MCF 10A (cell line): ENCODE measurements around the gene GP9. TPM values are rescaled to one million over a fixed set of nuclear protein-coding genes. Genes with fewer than 3 reads are reported as not detected.

ENCODE experiments used
- BruUV-seq: library from RNA; stranded (reverse); fragments of 400-500 nt; replicated peaks from 2 replicates; lab custom pipeline; 2021; lab: Mats Ljungman, UMichigan
- CTCF ChIA-PET: fragments of 300-600 bp; sonication (Branson Sonifier 250); formaldehyde crosslinking; extraction: SDS; loops from one replicate; lab custom pipeline; 2021; ENCODE audit warnings: antibody characterized with exemption, inconsistent platforms; lab: Yijun Ruan, JAX
- POLR2A ChIA-PET: fragments of 300-600, 350-650 bp; sonication (Branson Sonifier 250); formaldehyde crosslinking; extraction: SDS; loops from one replicate; lab custom pipeline; 2020; ENCODE audit warnings: antibody characterized with exemption, inconsistent platforms; lab: Yijun Ruan, JAX
- DNase-seq: peaks from one replicate; pipeline ENCODE4 v3.0.0-alpha.2; 2018; ENCODE audit not compliant: unreplicated experiment
- H3K27ac Mint-ChIP-seq: one replicate; pipeline ENCODE4 v1.8.0; 2022; ENCODE audit warnings: mild to moderate bottlenecking, low read depth, mixed read lengths; ENCODE audit not compliant: unreplicated experiment
- H3K27me3 Mint-ChIP-seq: one replicate; pipeline ENCODE4 v1.8.0; 2022; ENCODE audit warnings: mixed read lengths; ENCODE audit not compliant: insufficient read depth, unreplicated experiment
- H3K36me3 Mint-ChIP-seq: one replicate; pipeline ENCODE4 v1.8.0; 2022; ENCODE audit warnings: mild to moderate bottlenecking, moderate library complexity, mixed read lengths; ENCODE audit not compliant: insufficient read depth, unreplicated experiment
- H3K4me1 Mint-ChIP-seq: one replicate; pipeline ENCODE4 v1.8.0; 2022; ENCODE audit warnings: mixed read lengths; ENCODE audit not compliant: insufficient read depth, unreplicated experiment
- H3K4me3 Mint-ChIP-seq: one replicate; pipeline ENCODE4 v1.8.0; 2022; ENCODE audit warnings: mild to moderate bottlenecking, moderate library complexity, mixed read lengths; ENCODE audit not compliant: unreplicated experiment
- H3K9me3 Mint-ChIP-seq: one replicate; pipeline ENCODE4 v1.8.0; 2022; ENCODE audit warnings: mixed read lengths; ENCODE audit not compliant: unreplicated experiment
- intact Hi-C: fragments of 100-400 bp; cut with micrococcal nuclease; formaldehyde crosslinking; loops from 2 replicates; pipeline ENCODE4 v1.14.1; 2022
- total RNA-seq: library from RNA; stranded (reverse); gene quantifications from 2 replicates; pipeline ENCODE4 v1.2.3, GENCODE V29; 2022
- TF ChIP-seq, protein P1 (sequence below): fragments of 200-600 bp; IDR thresholded peaks from one replicate; pipeline ENCODE4 v1.8.0; 2022; ENCODE audit warnings: antibody characterized with exemption, mild to moderate bottlenecking; ENCODE audit not compliant: unreplicated experiment

GP9 gene
- total RNA-seq, 1 experiment from 2014 or later: not detected

DNA sequence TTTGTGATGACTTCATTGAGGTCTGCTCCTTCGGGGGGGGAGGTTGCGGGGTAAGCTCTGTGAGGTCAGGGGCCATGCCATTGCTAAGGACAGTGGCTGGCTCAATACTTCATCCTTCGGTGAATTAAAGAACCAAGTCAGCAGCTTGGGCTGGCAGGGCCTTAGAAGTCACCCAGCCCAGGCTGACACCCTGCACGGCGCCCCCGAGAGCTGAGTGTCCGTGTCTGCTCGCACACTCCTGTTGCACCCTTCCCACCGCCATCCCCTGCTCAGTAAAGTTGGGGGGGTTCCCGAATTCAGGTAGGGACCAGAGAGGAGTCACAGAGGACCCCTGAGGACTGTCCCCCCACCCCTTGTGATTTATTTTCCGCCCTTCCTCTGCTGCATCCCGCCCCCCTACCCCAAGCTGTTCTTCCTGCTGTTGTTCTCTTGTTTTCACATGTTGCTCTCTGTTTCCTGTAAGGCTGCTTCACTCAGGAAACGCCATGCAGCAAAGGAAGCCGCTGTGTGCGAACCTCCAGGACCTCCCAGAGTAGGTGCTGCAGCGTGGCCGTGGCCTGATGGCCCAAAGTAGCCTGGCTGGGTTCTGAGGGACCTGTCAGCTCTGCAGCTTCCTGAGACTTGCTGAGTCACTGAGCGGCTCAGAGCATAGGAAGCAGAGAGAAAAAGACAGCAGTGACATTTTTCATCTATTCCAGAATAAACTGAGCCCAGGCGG lies 45.0 kb upstream of the GP9 start:
- ChIA-PET POLR2A (interaction anchor here (2.0 kb wide), 1 partner anchor 11 kb away, joined by 6 read pairs; no protein-coding TSS in a partner anchor), CTCF (interaction anchor here (0.5 to 4.6 kb wide), 9 partner anchors 8 to 287 kb away, joined by 3 to 27 read pairs (median 4); no protein-coding TSS in a partner anchor)
- intact Hi-C loops: loop anchor here (2.0 kb wide), 1 partner anchor 45 kb away; no protein-coding TSS in a partner anchor
- Mint-ChIP-seq H3K4me1 (no peaks in the 10 kb centered on the region), H3K4me3 (no peak overlapping the region), H3K27ac (no peak overlapping the region), H3K27me3 (no peaks in the 10 kb centered on the region), H3K9me3 (no peaks in the 10 kb centered on the region), H3K36me3 (no peaks in the 10 kb centered on the region)
- BruUV-seq: no TSS peak
- DNase-seq: no peak
- TF ChIP-seq, protein P1, sequence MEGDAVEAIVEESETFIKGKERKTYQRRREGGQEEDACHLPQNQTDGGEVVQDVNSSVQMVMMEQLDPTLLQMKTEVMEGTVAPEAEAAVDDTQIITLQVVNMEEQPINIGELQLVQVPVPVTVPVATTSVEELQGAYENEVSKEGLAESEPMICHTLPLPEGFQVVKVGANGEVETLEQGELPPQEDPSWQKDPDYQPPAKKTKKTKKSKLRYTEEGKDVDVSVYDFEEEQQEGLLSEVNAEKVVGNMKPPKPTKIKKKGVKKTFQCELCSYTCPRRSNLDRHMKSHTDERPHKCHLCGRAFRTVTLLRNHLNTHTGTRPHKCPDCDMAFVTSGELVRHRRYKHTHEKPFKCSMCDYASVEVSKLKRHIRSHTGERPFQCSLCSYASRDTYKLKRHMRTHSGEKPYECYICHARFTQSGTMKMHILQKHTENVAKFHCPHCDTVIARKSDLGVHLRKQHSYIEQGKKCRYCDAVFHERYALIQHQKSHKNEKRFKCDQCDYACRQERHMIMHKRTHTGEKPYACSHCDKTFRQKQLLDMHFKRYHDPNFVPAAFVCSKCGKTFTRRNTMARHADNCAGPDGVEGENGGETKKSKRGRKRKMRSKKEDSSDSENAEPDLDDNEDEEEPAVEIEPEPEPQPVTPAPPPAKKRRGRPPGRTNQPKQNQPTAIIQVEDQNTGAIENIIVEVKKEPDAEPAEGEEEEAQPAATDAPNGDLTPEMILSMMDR: no peak

DNA sequence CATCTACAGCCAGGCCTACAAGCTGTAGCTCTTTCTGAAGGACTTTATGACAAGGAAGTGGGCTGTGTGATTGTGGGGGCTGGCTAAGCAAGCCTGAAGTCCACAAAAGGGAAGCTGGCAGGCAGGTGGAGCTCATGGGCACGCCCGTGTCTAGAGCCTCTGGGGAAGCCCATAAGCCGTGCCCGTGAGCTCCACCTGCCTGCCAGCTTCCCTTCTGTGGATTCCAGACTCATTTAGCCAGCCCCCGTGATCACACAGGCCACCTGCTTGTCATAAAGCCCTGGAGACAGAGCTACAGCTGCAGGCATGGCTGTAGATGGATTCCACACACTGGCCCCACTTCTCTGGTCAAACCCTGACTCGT lies 44.2 kb upstream of the GP9 start:
- Mint-ChIP-seq H3K27ac (no peak overlapping the region), H3K27me3 (no peaks in the 10 kb centered on the region), H3K36me3 (no peaks in the 10 kb centered on the region), H3K4me3 (no peak overlapping the region), H3K4me1 (no peaks in the 10 kb centered on the region), H3K9me3 (no peaks in the 10 kb centered on the region)
- intact Hi-C loops: loop anchor here (2.0 kb wide), 1 partner anchor 46 kb away; no protein-coding TSS in a partner anchor
- ChIA-PET POLR2A (interaction anchor here (0.5 to 2.0 kb wide), 3 partner anchors 10 to 145 kb away, joined by 3 to 6 read pairs (median 3); no protein-coding TSS in a partner anchor), CTCF (interaction anchor here (0.7 to 4.6 kb wide), 9 partner anchors 9 to 300 kb away, joined by 3 to 27 read pairs (median 4); no protein-coding TSS in a partner anchor)
- TF ChIP-seq, protein P1: no peak
- DNase-seq: peak; percentile 25
- BruUV-seq: no TSS peak

DNA sequence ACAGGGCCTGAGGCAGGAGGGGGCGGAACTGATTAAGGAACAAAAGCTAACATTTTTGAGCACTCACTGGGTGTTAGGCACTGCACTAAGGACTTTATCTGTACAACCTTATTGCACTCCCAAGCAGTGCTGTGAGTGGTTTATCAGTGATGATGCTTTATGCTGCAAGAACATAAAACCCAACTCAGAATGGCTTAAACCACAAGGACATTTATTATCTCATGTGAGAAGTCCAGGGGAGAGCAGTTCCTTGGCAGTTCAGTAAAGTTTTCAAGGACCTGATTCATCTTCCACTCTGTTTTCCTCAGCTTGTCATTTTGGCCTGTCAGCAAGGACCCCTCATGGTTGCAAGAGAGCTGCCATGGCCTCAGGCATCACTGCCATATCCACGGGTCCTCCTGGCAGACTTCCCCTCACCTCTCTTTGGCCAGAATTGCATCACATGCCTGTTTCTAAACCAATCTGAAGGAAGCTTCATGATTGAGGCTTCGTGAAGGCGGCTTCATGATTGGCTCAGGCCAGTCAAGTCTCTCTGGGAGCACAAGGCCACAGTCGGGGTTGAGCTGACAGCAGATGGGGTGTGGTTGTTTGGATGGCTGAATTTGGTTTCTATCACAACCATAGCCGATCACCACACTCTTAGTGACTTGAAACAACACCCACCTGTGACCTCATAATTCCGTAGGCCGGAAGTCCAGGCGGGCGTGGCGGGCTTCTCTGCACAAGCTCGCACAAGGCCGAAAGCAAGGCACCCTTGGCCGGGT lies 43.7 kb upstream of the GP9 start:
- CTCF ChIA-PET: interaction anchor here (0.7 to 4.6 kb wide), 9 partner anchors 10 to 300 kb away, joined by 3 to 27 read pairs (median 4); no protein-coding TSS in a partner anchor
- intact Hi-C loops: loop anchor here (2.0 kb wide), 1 partner anchor 46 kb away; no protein-coding TSS in a partner anchor
- no TSS peak for BruUV-seq
- DNase-seq: no peak
- POLR2A ChIA-PET: interaction anchor here (0.5 to 2.0 kb wide), 4 partner anchors 9 to 144 kb away, joined by 3 to 6 read pairs (median 3); no protein-coding TSS in a partner anchor
- no peaks in the 10 kb centered on the region for H3K36me3 Mint-ChIP-seq
- TF ChIP-seq, protein P1: no peak
- no peak overlapping the region for H3K4me3 Mint-ChIP-seq
- no peaks in the 10 kb centered on the region for H3K9me3 Mint-ChIP-seq
- H3K27me3 Mint-ChIP-seq: no peaks in the 10 kb centered on the region
- H3K27ac Mint-ChIP-seq: no peak overlapping the region
- H3K4me1 Mint-ChIP-seq: no peaks in the 10 kb centered on the region
